K562 treated with DMSO at 1 percent for 48 hours (cell line): Measurements from ENCODE around the gene FCMR. TPM values are rescaled to one million over a fixed set of nuclear protein-coding genes. Genes with fewer than 3 reads are reported as not detected.

Source experiments
- total RNA-seq: library from RNA; unstranded; fragments of 300-600 nt; gene quantifications from 2 replicates; pipeline ENCODE4 v1.2.3, GENCODE V29; 2022; ENCODE audit warnings: low replicate concordance; ENCODE audit errors: extremely low read depth

Gene FCMR
- not detected in 2 replicates for total RNA-seq

GRCh38 chr1:206921772-206922265 lies at the start of gene FCMR:
TSS of gene FCMR (minus strand) at chr1:206921941. CDS start at chr1:206921854, 87 bp downstream.

DNA sequence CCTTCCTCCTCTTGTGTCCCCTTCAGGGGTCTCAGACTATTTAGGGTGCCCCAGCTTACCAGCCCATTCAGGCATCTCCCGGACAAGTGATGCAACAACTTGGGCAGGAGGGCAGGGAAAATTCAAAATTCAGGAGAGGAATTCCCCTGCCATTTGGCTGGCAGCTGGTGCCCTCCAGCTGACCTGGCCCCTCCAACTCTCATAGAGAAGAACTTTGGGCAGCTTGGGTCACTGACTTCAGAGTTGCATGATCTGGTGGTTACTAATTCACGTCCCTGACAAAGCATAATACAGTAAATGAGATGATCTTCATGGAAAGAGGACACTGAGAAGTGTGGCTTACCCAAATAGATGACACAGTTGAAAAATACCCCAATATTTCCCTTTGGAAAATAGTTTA lies 48.7 kb upstream of the FCMR start, which contains the start of gene FCAMR:
Gene FCAMR (minus strand): TSS at position 15 of the 400 bp plus-strand sequence. CDS start 335 bp downstream, outside the sequence.

DNA sequence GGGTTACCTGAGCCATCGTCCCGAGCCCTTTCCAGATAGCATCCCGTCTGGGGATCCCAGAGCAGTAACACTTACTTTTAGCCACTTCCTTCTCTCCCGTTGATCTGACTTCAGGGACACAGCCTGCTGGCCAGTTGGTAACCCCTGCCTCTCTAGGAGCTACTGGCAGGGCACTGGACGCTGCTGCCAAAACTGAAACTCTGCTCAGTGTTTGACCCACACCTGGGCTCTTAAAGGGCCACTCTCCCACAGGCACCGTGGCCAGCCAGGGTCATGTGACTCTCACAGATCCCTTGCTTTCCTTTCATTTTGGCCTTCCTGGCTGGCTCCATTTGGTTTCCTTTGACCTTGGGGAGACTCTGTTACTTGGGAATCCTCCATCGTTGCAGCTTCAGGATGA lies 24.5 kb upstream of the FCMR start, which contains the start of gene PIGR:
Gene PIGR (minus strand): TSS at position 206 of the 400 bp plus-strand sequence. CDS start 5,935 bp downstream, outside the sequence.

GRCh38 chr1:206897175-206897574 lies 24.6 kb downstream of the FCMR start, which contains the start of gene IL24:
TSS of gene IL24 (plus strand) at chr1:206897443. CDS start at chr1:206897833, 390 bp downstream.

GRCh38 chr1:206864939-206865671 lies 56.6 kb downstream of the FCMR start, which contains the start of gene IL20:
TSS of gene IL20 (plus strand) at chr1:206865623. CDS start at chr1:206865853, 230 bp downstream.

Other genes with a start within 250 kb of the FCMR start
- not detected in 2 replicates for gene MAPKAPK2, start 237.0 kb downstream of the FCMR start, total RNA-seq
- not detected in 2 replicates for gene IL19, start 151.2 kb downstream of the FCMR start, total RNA-seq
- not detected in 2 replicates for gene IL10, start 149.4 kb downstream of the FCMR start, total RNA-seq
- not detected in 2 replicates for gene IL20, start 56.3 kb downstream of the FCMR start, total RNA-seq
- gene IL24, start 24.5 kb downstream of the FCMR start, total RNA-seq = not detected in 2 replicates
- not detected in 2 replicates for gene PIGR, start 24.5 kb upstream of the FCMR start, total RNA-seq
- gene FCAMR, start 48.5 kb upstream of the FCMR start, total RNA-seq = not detected in 2 replicates
- not detected in 2 replicates for gene C1orf116, start 110.8 kb upstream of the FCMR start, total RNA-seq
- not detected in 2 replicates for gene YOD1, start 129.3 kb upstream of the FCMR start, total RNA-seq
- not detected in 2 replicates for gene PFKFB2, start 131.3 kb upstream of the FCMR start, total RNA-seq
- gene C4BPB, start 166.9 kb upstream of the FCMR start, total RNA-seq = not detected in 2 replicates
- not detected in 2 replicates for gene C4BPA, start 182.3 kb upstream of the FCMR start, total RNA-seq